ENCODE data around the gene SMARCC1.
"Not testable (repeated sequence)": the region's sequence is repeated elsewhere in the genome, so short reads cannot be mapped to it uniquely, and the experiment has no call there.

Gene SMARCC1

DNA sequence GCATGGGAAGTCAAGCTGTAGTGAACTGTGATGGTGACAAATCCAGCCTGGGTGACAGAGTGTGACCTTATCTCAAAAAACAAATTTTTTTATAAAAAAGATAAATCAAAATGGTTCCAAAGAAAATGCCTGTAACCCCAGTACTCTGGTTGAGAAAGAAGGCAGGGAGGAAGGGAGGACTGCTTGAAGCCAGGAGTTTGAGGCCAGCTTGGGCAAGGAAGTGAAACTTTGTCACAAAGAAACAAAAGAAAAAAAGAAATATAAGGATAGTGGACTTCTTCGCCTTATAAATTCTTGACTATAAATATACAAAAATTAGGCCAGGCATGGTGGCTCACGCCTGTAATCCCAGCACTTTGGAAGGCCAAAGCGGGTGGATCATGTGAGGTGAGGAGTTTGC is 34.1 kb downstream of the SMARCC1 start:
- no peak for DNase-seq (ENCODE audit: low spot score)
- TF ChIP-seq, protein P1, sequence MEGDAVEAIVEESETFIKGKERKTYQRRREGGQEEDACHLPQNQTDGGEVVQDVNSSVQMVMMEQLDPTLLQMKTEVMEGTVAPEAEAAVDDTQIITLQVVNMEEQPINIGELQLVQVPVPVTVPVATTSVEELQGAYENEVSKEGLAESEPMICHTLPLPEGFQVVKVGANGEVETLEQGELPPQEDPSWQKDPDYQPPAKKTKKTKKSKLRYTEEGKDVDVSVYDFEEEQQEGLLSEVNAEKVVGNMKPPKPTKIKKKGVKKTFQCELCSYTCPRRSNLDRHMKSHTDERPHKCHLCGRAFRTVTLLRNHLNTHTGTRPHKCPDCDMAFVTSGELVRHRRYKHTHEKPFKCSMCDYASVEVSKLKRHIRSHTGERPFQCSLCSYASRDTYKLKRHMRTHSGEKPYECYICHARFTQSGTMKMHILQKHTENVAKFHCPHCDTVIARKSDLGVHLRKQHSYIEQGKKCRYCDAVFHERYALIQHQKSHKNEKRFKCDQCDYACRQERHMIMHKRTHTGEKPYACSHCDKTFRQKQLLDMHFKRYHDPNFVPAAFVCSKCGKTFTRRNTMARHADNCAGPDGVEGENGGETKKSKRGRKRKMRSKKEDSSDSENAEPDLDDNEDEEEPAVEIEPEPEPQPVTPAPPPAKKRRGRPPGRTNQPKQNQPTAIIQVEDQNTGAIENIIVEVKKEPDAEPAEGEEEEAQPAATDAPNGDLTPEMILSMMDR (IDR thresholded peaks at IDR 0.05; ENCODE audit: borderline replicate concordance, control extremely low read depth, extremely low read depth, insufficient read depth, missing control alignments) = no peak

GRCh38 chr3:47746264-47746663 is 35.4 kb downstream of the SMARCC1 start:
- DNase-seq (ENCODE audit: low spot score) = no peak
- in situ Hi-C loops (cut with MboI; ENCODE audit: low sequenced_read_pairs, unreplicated experiment) = no loop called here
- TF ChIP-seq, protein P1 (IDR thresholded peaks at IDR 0.05; ENCODE audit: borderline replicate concordance, control extremely low read depth, extremely low read depth, insufficient read depth, missing control alignments) = no peak

More for the DNA sequence above, 34.1 kb downstream of the SMARCC1 start:
- in situ Hi-C loops (cut with MboI; ENCODE audit: low sequenced_read_pairs, unreplicated experiment) = no loop called here

DNA sequence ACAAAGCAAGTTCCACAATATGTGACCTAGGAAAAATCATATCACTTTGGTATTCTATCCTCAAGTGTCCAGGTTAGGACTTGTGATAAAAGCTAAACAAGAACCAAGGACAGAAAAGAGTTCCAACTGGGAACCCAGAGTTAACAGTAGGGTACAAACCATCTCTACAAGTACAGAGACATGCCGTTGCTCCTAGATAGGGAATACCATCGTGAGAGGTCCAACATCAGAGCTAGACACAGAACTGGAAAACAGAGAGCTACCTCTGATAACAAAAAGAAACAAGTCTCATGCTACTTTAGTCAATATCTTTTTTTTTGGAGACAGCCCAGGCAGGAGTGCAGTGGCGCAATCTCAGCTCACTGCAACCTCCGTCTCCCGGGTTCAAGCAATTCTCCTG is 37.8 kb downstream of the SMARCC1 start:
- DNase-seq (ENCODE audit: low spot score) = no peak
- TF ChIP-seq, protein P1 (IDR thresholded peaks at IDR 0.05; ENCODE audit: borderline replicate concordance, control extremely low read depth, extremely low read depth, insufficient read depth, missing control alignments) = no peak

GRCh38 chr3:47743352-47743751 is 38.3 kb downstream of the SMARCC1 start:
- DNase-seq (ENCODE audit: low spot score); in situ Hi-C loops (cut with MboI; ENCODE audit: low sequenced_read_pairs, unreplicated experiment): not testable (repeated sequence)

More for the DNA sequence above, 37.8 kb downstream of the SMARCC1 start:
- in situ Hi-C loops (cut with MboI; ENCODE audit: low sequenced_read_pairs, unreplicated experiment) = no loop called here

DNA sequence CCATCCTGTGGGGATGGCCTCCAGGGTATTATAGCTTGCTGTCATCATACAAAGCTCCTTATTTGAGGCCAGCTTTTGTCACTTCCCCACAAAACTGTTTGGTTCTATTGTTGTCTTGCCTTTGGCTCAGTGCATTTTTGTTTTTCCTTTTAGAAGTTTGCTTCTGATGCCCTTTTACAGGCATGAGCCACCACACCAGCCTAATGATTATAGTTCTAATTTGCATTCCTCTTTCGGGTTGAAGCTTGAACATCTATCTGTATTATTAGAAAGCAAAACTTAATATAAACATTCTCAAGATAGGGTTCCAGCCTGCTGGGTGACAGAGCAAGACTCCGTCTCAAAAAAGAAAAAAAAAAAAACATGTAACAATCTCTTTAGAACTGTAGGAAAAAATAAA is 39.8 kb downstream of the SMARCC1 start:
- peak; percentile 34 for DNase-seq (ENCODE audit: low spot score)
- TF ChIP-seq, protein P1 (IDR thresholded peaks at IDR 0.05; ENCODE audit: borderline replicate concordance, control extremely low read depth, extremely low read depth, insufficient read depth, missing control alignments) = no peak
- in situ Hi-C loops (cut with MboI; ENCODE audit: low sequenced_read_pairs, unreplicated experiment) = no loop called here

- no peak for DNase-seq (ENCODE audit: low spot score)
- in situ Hi-C loops (cut with MboI; ENCODE audit: low sequenced_read_pairs, unreplicated experiment) = no loop called here
- TF ChIP-seq, protein P1 (IDR thresholded peaks at IDR 0.05; ENCODE audit: borderline replicate concordance, control extremely low read depth, extremely low read depth, insufficient read depth, missing control alignments) = no peak
These were observed 49.5 kb downstream of the SMARCC1 start for GRCh38 chr3:47732143-47732542.

GRCh38 chr3:47731061-47731460 is 50.6 kb downstream of the SMARCC1 start:
- in situ Hi-C loops (cut with MboI; ENCODE audit: low sequenced_read_pairs, unreplicated experiment) = no loop called here
- TF ChIP-seq, protein P1 (IDR thresholded peaks at IDR 0.05; ENCODE audit: borderline replicate concordance, control extremely low read depth, extremely low read depth, insufficient read depth, missing control alignments) = no peak
- no peak for DNase-seq (ENCODE audit: low spot score)

Measured in GM13976 (cell line).